KBM-7 (cell line): ENCODE results near the gene ERN1.

Source experiments
- DNase-seq: peaks from one replicate; pipeline ENCODE4 v3.0.0-alpha.2; 2015
- in situ Hi-C: fragments of 300-500 bp; cut with MboI; formaldehyde crosslinking; loops from 2 replicates; pipeline ENCODE4 v1.14.3; 2020; ENCODE audit warnings: low sequenced_read_pairs, low pct_unique_long_range_greater_than_20kb, mixed read lengths

The ERN1 gene

DNA sequence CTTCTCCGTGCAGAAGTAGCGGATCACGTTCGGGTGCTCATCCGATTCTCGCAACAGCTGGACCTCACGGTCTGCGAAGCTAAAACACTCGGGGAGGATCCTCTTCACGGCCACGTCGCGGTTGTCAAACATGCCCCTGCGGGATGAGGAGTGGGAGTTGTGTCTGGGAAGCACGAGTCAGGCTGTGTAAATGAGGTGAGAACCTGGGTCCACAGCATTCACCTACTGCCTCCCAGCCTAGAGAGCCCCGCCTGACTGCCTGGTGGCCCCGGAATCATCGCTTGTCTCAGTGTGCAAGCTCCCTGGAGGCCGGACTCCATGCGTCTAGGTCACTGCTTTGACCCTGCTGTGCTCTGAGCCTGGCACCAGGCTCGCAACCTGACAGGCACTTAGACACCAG is 75.6 kb downstream of the ERN1 start:
- in situ Hi-C loops = no loop called here

GRCh38 chr17:64053101-64053500 is 76.8 kb downstream of the ERN1 start:
- in situ Hi-C loops = no loop called here
- DNase-seq = no peak

More for the DNA sequence above, 75.6 kb downstream of the ERN1 start:
- no peak for DNase-seq

- in situ Hi-C loops = no loop called here
- no peak for DNase-seq
These were observed 78.8 kb downstream of the ERN1 start for GRCh38 chr17:64051153-64051552.

DNA sequence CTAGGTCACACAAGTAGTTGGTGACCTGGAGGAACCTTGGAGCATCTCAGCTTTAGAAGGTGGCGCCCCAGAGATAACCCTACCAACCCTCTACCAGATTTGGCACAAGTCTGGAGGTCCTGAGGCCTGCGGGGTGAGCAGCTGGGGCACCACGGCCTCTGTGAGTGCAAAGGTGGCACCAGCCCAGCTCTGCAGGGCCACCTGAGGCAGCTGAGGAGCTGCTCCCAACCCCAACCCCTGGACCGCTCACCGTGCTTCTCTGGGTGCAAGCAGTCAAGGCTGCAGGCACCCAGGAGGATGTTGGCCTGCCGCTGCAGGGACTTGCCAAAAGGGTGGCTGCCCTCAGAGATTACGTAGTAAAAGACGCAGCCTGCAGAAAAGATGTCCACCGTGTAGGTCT is 81.1 kb downstream of the ERN1 start:
- no peak for DNase-seq
- in situ Hi-C loops = loop anchor here (25.0 kb wide), 1 partner anchor 88 kb away; the partner anchor contains the start of gene ERN1

DNA sequence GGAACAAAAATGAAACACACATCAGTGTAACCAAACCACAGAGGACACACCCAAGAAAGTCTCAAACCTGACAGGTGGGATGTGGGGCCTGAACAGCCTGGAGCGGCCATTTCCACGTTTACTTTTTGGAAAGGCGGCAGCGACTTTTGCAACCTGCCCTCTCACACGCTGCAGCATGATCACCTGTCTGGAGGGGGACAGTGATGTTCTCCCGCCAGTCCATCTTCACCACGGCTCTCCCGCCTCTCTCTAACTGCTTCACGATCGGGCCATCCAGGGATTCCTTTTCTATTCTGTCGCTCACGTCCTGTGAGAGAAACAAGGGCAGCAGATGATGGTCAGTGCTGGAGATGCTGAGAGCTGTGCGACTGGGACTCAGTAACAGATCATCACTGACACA is 84.8 kb downstream of the ERN1 start:
- no peak for DNase-seq
- in situ Hi-C loops = loop anchor here (25.0 kb wide), 1 partner anchor 92 kb away; the partner anchor contains the start of gene ERN1

GRCh38 chr17:64042700-64043485 is 87.1 kb downstream of the ERN1 start:
- in situ Hi-C loops = loop anchor here (25.0 kb wide), 1 partner anchor 94 kb away; the partner anchor contains the start of gene ERN1
- no peak for DNase-seq

- no peak for DNase-seq
- in situ Hi-C loops = loop anchor here (25.0 kb wide), 1 partner anchor 95 kb away; the partner anchor contains the start of gene ERN1
These were observed 88.0 kb downstream of the ERN1 start for GRCh38 chr17:64041912-64042311.

GRCh38 chr17:64040206-64040605 is 89.7 kb downstream of the ERN1 start:
- DNase-seq = no peak
- in situ Hi-C loops = loop anchor here (25.0 kb wide), 1 partner anchor 97 kb away; the partner anchor contains the start of gene ERN1

GRCh38 chr17:64039106-64039400 is 90.9 kb downstream of the ERN1 start:
- DNase-seq = no peak
- in situ Hi-C loops = loop anchor here (25.0 kb wide), 1 partner anchor 98 kb away; the partner anchor contains the start of gene ERN1

DNA sequence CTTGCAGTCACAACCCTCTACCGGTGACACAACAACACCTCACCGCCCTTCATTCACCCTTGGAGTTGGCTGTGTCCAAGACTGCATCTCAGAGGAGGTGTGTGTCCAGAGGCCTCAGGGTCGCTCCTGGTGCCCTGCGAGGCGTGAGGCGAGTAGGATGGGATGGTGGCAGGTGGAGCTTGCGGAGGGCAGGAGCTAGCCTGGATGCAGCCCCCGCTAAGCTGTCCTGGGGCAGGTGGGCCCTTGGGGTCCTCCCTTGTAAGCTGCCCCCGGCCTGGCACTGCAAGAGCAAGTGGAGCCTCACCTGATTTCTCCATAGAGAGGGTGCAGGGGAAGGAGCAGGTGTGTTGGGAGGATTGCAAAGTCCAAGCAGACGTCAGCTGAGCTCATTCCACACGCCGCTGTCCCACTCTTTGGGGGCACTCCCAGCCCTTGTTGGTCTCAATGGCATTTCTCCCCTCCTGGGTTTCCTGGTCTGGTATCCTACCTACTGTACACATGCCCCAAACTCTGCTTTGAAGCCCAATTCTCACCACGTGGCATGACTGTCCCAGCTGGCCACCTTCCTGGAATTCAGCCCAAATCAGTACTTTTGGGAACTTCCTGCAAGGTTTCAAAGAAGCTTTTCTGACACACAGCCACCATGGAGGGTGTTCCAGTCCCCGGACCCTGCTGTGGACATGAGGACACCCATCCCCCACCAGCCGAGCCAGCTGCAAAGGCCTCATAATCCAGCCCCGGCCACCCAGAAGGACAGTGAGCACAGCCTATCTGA is 91.4 kb downstream of the ERN1 start:
- no peak for DNase-seq
- in situ Hi-C loops = loop anchor here (25.0 kb wide), 1 partner anchor 99 kb away; the partner anchor contains the start of gene ERN1

- in situ Hi-C loops = loop anchor here (25.0 kb wide), 1 partner anchor 99 kb away; the partner anchor contains the start of gene ERN1
- DNase-seq = no peak
These were observed 92.1 kb downstream of the ERN1 start for GRCh38 chr17:64037802-64038201.

DNA sequence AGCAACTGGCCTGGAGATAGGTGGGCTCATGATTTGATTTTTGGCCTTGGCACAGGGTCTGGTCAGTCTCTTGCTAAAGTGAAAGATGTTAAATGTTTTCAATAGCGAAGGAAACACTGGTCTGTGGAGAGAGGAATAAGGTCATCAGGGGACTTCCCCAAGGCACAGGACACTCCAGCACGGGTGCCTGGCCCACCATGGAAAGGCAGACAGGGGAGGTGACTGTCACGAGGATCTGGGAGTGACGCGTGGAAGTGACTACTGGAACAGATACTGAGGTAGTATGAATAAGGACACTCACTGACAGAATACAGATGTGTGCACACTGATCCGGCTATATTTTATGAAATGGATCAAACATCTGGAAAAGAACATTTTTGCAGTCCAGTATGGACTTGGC is 92.8 kb downstream of the ERN1 start:
- no peak for DNase-seq
- in situ Hi-C loops = loop anchor here (25.0 kb wide), 1 partner anchor 100 kb away; the partner anchor contains the start of gene ERN1

GRCh38 chr17:64036198-64036922 is 93.6 kb downstream of the ERN1 start:
- DNase-seq = no peak
- in situ Hi-C loops = loop anchor here (25.0 kb wide), 1 partner anchor 101 kb away; the partner anchor contains the start of gene ERN1

DNA sequence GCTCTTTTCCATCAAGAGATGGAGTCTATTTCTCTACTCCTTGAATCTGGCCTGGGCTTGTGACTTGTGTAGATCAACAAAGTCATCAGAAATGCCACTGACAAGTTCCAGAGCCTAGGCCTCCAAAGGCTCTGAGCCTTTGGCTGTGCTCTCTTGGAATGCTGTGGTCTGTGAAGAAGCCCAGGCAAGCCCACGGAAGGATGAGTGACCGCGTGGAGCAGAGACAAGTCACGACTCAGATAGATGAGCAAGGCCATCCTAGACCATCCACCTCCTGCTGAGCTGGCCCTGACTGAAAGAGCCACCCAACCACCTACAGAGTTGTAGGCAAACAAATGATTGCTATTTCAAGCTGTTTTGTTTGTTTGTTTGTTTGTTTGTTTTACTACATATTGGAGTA is 97.9 kb downstream of the ERN1 start:
- DNase-seq = no peak
- in situ Hi-C loops = loop anchor here (25.0 kb wide), 1 partner anchor 105 kb away; the partner anchor contains the start of gene ERN1

- in situ Hi-C loops = loop anchor here (25.0 kb wide), 1 partner anchor 108 kb away; the partner anchor contains the start of gene ERN1
- DNase-seq = peak; percentile 70
These were observed 101.0 kb downstream of the ERN1 start for GRCh38 chr17:64028874-64029464.

- in situ Hi-C loops = loop anchor here (25.0 kb wide), 1 partner anchor 111 kb away; the partner anchor contains the start of gene ERN1
These were observed 104.1 kb downstream of the ERN1 start for GRCh38 chr17:64025732-64026294.

DNA sequence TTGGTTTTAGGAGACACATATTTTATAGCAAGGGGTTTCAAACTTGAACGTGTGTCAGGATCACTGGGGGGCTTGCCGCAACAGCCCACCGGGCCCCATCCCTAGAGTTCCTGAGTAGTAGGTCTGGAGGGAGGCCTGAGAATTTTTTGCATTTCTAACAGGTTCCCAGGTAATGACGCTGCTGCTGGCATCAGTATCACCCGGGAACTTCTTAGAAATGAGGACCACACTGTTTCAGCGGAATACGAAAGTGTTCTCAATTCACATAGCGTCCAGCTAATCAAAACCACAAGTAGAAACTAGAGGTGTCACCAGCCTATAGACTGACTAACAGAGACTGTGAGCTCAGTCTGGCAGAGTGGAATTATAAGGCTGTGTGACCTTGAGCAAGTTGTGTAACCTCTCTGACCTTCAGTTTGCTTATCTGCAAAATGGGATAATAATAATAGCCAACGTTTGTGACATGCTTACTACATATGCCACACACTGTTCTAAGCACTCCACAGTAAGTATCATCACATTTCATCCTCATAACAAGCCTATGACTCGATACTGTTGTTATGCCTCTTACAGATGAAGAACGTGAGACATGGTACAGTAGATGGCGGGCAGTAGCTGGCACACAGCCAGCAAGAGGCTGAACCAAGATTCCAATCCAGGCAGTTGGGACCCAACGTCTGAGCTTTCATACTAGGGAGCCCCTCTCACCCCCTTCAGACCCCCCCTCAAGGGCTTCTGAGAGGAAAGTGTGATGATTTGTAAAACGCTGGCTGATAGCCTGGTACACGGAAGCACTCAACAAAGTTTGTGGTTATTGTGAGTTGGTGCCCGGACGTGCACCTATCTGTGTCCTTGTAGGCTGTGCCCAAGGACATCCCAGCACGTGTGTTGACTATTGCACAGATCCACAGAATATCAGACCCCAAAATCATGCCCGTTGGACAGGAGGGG is 104.9 kb downstream of the ERN1 start:
- no peak for DNase-seq
- in situ Hi-C loops = loop anchor here (25.0 kb wide), 1 partner anchor 112 kb away; the partner anchor contains the start of gene ERN1

More at GRCh38 chr17:64025732-64026294, 104.1 kb downstream of the ERN1 start:
- DNase-seq = peak; percentile 93
